ENCODE data around the gene CMAS.

GRCh38 chr12:22048351-22049041 lies 2.5 kb downstream of the CMAS start:
- TF ChIP-seq CTCF (IDR thresholded peaks at IDR 0.05; ENCODE audit: borderline replicate concordance, extremely low read depth, low read length, poor library complexity, severe bottlenecking): no peak
- no peak for TF ChIP-seq EZH2 (IDR thresholded peaks at IDR 0.05; ENCODE audit: borderline replicate concordance, low read depth, low read length, severe bottlenecking)
